Cardiac muscle cell (in vitro differentiated cells and primary cell): ENCODE results near the gene F11R. TPM values are rescaled to one million over a fixed set of nuclear protein-coding genes. Genes with fewer than 3 reads are reported as not detected.
"Not testable (repeated sequence)": the region's sequence is repeated elsewhere in the genome, so short reads cannot be mapped to it uniquely, and the experiment has no call there.

ENCODE experiments used
- DNase-seq, 2 donors: peaks; one replicate each; pipeline versions ENCODE4 v3.0.0 to v3.0.0-alpha.2; 2010 to 2017; ENCODE audit warnings: low read depth in 1 of 2, low spot score in 1 of 2
- H3K27ac ChIP-seq: fragments of 200-600 bp; sonication (generic); 2 replicates; pipeline ENCODE4 v1.5.1; 2016
- H3K27me3 ChIP-seq: fragments of 200-600 bp; sonication (generic); 2 replicates; pipeline ENCODE4 v1.6.0; 2016; ENCODE audit warnings: control low read depth
- H3K36me3 ChIP-seq: fragments of 200-600 bp; sonication (generic); 2 replicates; pipeline ENCODE4 v1.5.1; 2016; ENCODE audit warnings: control low read depth
- H3K4me1 ChIP-seq: fragments of 200-600 bp; sonication (generic); 2 replicates; pipeline ENCODE4 v1.8.1; 2017; ENCODE audit warnings: low read depth, mild to moderate bottlenecking, mixed run types
- H3K4me3 ChIP-seq: fragments of 200-600 bp; sonication (generic); 2 replicates; pipeline ENCODE4 v1.5.1; 2016; ENCODE audit warnings: mild to moderate bottlenecking
- H3K9me3 ChIP-seq: fragments of 200-600 bp; sonication (generic); 2 replicates; pipeline ENCODE4 v1.5.1; 2017; ENCODE audit warnings: low read depth, mild to moderate bottlenecking, control low read depth
- CTCF ChIP-seq: IDR thresholded peaks from 2 replicates; pipeline ENCODE4 v1.5.1; 2012; ENCODE audit warnings: low read depth, mild to moderate bottlenecking, low read length
- polyA plus RNA-seq: library from polyadenylated mRNA; unstranded; fragments of >200 nt; fragmentation: Nextera tagmentation; extraction: Ambion mirVana; gene quantifications from 2 replicates; pipeline ENCODE4 v1.2.1, GENCODE V29; 2016
- total RNA-seq: library from RNA; depleted of rRNA; stranded (reverse); fragments of >200 nt; gene quantifications from 2 replicates; pipeline ENCODE4 v1.2.3, GENCODE V29; 2016

Gene F11R
- total and polyA plus RNA-seq, 2 experiments from 2014 or later, result 90.1 to 93.7 TPM

DNA sequence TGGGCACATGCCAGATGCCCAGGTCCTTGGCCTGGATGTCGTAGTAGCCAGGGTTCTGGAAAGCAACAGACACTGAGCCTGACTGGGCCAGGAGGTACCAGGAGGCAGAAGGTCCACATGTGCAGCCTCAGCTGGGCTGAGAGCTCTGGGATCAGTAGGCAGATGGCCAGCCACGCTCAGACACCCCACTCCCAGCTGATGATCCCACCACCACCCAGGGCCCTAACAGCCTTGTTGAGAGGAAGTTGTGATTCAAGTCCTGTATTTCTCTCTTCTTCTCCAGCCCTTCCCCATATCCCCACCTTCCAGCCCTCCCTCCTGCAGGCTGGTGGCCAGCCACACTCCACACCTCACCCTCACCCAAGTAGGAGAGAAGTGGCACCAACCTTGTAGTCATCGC, 70.3 kb downstream of the F11R start:
- DNase-seq, result no peak
- no peaks in the 10 kb centered on the region for H3K36me3 ChIP-seq
- no peak overlapping the region for H3K27ac ChIP-seq
- peaks cover 10% of the 10 kb centered on the region for H3K27me3 ChIP-seq
- H3K4me3 ChIP-seq, result no peak overlapping the region
- no peaks in the 10 kb centered on the region for H3K9me3 ChIP-seq
- no peaks in the 10 kb centered on the region for H3K4me1 ChIP-seq
- no peak for TF ChIP-seq CTCF

DNA sequence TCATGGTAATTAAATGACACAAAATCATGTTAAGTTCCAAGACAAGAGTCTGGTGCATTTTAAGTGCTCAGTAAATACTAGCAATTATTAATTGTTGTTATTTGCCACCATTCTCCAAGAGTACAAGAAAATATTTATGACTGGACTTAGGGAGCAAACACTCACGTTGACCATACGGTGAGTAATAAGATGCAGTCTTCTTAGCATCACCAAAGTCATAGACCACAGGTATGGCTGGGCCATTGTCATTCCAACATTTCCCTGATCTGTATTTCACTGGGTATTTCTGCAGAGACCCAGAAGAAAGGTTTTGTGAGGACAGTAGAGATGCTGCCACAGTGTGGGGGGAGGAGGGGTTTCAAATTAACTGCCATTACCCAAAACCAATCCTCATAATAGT, 71.1 kb downstream of the F11R start:
- DNase-seq, result no peak
- H3K4me3 ChIP-seq, result no peak overlapping the region
- no peak for TF ChIP-seq CTCF

DNA sequence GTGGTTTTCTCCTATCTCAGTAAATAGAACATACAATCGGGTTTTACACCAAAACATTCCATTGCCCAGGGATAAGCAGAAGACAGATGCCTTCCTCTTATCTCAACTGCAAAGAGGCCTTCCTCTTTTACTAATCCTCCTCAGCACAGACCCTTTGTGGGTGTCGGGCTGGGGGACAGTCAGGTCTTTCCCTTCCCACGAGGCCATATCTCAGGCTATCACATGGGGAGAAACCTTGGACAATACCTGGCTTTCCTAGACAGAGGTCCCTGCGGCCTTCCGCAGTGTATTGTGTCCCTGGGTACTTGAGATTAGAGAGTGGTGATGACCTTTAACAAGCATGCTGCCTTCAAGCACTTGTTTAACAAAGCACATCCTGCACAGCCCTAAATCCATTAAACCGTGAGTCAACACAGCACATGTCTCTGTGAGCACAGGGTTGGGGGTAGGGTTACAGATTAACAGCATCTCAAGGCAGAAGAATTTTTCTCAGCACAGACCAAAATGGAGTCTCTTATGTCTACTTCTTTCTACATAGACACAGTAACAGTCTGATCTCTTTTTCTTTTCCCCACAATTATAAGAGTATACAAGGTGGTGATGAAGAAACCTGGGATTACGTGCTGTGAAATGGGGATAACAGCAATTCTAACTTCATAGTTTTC, 71.6 kb downstream of the F11R start:
- not testable (repeated sequence) for H3K9me3 ChIP-seq, DNase-seq, H3K4me1 ChIP-seq, H3K27ac ChIP-seq, H3K36me3 ChIP-seq, H3K4me3 ChIP-seq
- H3K27me3 ChIP-seq, result peaks cover 17% of the 10 kb centered on the region

More for the DNA sequence above, 71.1 kb downstream of the F11R start:
- Histone ChIP-seq H3K9me3 (no peaks in the 10 kb centered on the region), H3K36me3 (no peaks in the 10 kb centered on the region), H3K27ac (no peak overlapping the region), H3K27me3 (peaks cover 16% of the 10 kb centered on the region), H3K4me1 (no peaks in the 10 kb centered on the region)

DNA sequence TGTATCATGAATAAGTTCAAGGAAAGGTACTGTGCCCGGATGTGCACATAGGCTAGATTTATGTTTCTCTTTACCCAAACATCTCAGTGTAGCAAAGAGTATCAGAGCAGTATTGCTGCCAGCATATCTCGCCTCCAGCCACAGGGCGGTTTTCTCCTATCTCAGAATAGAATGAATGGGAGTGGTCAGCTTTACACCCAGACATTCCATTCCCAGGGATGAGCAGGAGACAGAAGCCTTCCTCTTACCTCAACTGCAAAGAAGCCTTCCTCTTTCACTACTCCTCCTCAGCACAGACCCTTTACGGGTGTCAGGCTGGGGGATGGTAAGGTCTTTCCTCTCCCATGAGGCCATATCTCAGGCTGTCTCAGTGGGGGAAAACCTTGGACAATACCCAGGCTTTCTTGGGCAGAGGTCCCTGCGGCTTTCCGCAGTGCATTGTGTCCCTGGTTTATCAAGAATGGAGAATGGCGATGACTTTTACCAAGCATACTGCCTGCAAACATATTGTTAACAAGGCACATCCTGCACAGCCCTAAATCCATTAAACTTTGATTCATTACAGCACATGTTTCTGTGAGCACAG, 73.7 kb downstream of the F11R start:
- not testable (repeated sequence) for H3K4me3 ChIP-seq, H3K9me3 ChIP-seq, H3K27ac ChIP-seq, H3K27me3 ChIP-seq, H3K36me3 ChIP-seq, H3K4me1 ChIP-seq
- peak in 1 of 2 donors; percentile 88 for DNase-seq

DNA sequence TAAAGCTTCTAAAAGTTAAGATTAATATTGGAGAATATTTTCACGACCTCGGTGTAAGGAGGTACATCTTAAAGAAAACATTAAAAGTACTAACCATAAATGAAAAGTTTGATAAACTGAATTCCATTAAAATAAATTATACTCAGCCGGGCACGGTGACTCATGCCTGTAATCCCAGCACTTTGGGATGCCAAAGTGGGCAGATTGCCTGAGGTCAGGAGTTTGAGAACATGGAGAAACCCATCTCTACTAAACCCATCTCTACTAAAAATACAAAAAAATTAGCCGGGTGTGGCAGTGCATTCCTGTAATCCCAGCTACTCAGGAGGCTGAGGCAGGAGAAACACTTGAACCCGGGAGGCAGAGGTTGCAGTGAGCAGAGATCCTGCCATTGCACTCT, 75.1 kb downstream of the F11R start:
- not testable (repeated sequence) for H3K27me3 ChIP-seq, H3K27ac ChIP-seq, H3K4me3 ChIP-seq, H3K4me1 ChIP-seq, H3K9me3 ChIP-seq, H3K36me3 ChIP-seq
- peak in 1 of 2 donors; percentile 48 for DNase-seq

Other genes starting within 250 kb of the F11R start
- gene LY9, start 225.0 kb downstream of the F11R start, total RNA-seq, result not detected in 2 replicates
- gene LY9, start 225.0 kb downstream of the F11R start, polyA plus RNA-seq, result not detected in 2 replicates
- not detected in 2 replicates for gene CD244, start 158.3 kb downstream of the F11R start, total RNA-seq
- 0.11 TPM in 1 of 2 replicates, not detected in the other for gene CD244, start 158.3 kb downstream of the F11R start, polyA plus RNA-seq
- gene ITLN1, start 136.0 kb downstream of the F11R start, total RNA-seq, result 0.21 TPM in 1 of 2 replicates, not detected in the other
- gene ITLN1, start 136.0 kb downstream of the F11R start, polyA plus RNA-seq, result 0.34 TPM in 1 of 2 replicates, not detected in the other
- not detected in 2 replicates for gene ITLN2, start 66.3 kb downstream of the F11R start, total RNA-seq
- not detected in 2 replicates for gene ITLN2, start 66.3 kb downstream of the F11R start, polyA plus RNA-seq
- gene TSTD1, start 17.8 kb upstream of the F11R start, total RNA-seq, result 262 and 347 TPM in 2 replicates
- gene TSTD1, start 17.8 kb upstream of the F11R start, polyA plus RNA-seq, result 393 and 448 TPM in 2 replicates
- 110 and 127 TPM in 2 replicates for gene USF1, start 24.8 kb upstream of the F11R start, total RNA-seq
- gene USF1, start 24.8 kb upstream of the F11R start, polyA plus RNA-seq, result 33.7 and 45.5 TPM in 2 replicates
- not detected in 2 replicates for gene ARHGAP30, start 48.7 kb upstream of the F11R start, total RNA-seq
- 1.8 and 1.9 TPM in 2 replicates for gene ARHGAP30, start 48.7 kb upstream of the F11R start, polyA plus RNA-seq
- not detected in 2 replicates for gene NECTIN4, start 68.4 kb upstream of the F11R start, total RNA-seq
- not detected in 2 replicates for gene NECTIN4, start 68.4 kb upstream of the F11R start, polyA plus RNA-seq
- gene KLHDC9, start 77.2 kb upstream of the F11R start, total RNA-seq, result 36.5 and 42.4 TPM in 2 replicates
- 41.2 and 48.7 TPM in 2 replicates for gene KLHDC9, start 77.2 kb upstream of the F11R start, polyA plus RNA-seq
- gene PFDN2, start 96.9 kb upstream of the F11R start, total RNA-seq, result 85.4 and 137 TPM in 2 replicates
- gene PFDN2, start 96.9 kb upstream of the F11R start, polyA plus RNA-seq, result 103 and 121 TPM in 2 replicates
- 60.7 and 65.9 TPM in 2 replicates for gene NIT1, start 97.0 kb upstream of the F11R start, total RNA-seq
- gene NIT1, start 97.0 kb upstream of the F11R start, polyA plus RNA-seq, result 64.6 and 92.6 TPM in 2 replicates
- gene DEDD, start 111.5 kb upstream of the F11R start, total RNA-seq, result 28.1 and 36.5 TPM in 2 replicates
- gene DEDD, start 111.5 kb upstream of the F11R start, polyA plus RNA-seq, result 30.8 and 35.5 TPM in 2 replicates
- gene UFC1, start 132.8 kb upstream of the F11R start, total RNA-seq, result 51.2 and 61.2 TPM in 2 replicates
- gene UFC1, start 132.8 kb upstream of the F11R start, polyA plus RNA-seq, result 122 and 124 TPM in 2 replicates
- gene USP21, start 138.3 kb upstream of the F11R start, total RNA-seq, result 18.7 and 19.6 TPM in 2 replicates
- 48.8 and 59.9 TPM in 2 replicates for gene USP21, start 138.3 kb upstream of the F11R start, polyA plus RNA-seq
- 35.4 and 53.8 TPM in 2 replicates for gene PPOX, start 145.3 kb upstream of the F11R start, total RNA-seq
- 67.0 and 67.1 TPM in 2 replicates for gene PPOX, start 145.3 kb upstream of the F11R start, polyA plus RNA-seq
- 31.3 and 36.9 TPM in 2 replicates for gene B4GALT3, start 156.4 kb upstream of the F11R start, total RNA-seq
- 44.7 and 54.7 TPM in 2 replicates for gene B4GALT3, start 156.4 kb upstream of the F11R start, polyA plus RNA-seq
- 0.88 and 4.0 TPM in 2 replicates for gene ADAMTS4, start 177.9 kb upstream of the F11R start, total RNA-seq
- gene ADAMTS4, start 177.9 kb upstream of the F11R start, polyA plus RNA-seq, result 1.9 and 3.5 TPM in 2 replicates
- 183 and 204 TPM in 2 replicates for gene NDUFS2, start 181.2 kb upstream of the F11R start, total RNA-seq
- 346 and 367 TPM in 2 replicates for gene NDUFS2, start 181.2 kb upstream of the F11R start, polyA plus RNA-seq
- gene FCER1G, start 194.1 kb upstream of the F11R start, total RNA-seq, result not detected in 2 replicates
- gene FCER1G, start 194.1 kb upstream of the F11R start, polyA plus RNA-seq, result 0.50 TPM in 1 of 2 replicates, not detected in the other
- gene APOA2, start 202.5 kb upstream of the F11R start, total RNA-seq, result 1.0 TPM in 1 of 2 replicates, not detected in the other
- 3.1 TPM in 1 of 2 replicates, not detected in the other for gene APOA2, start 202.5 kb upstream of the F11R start, polyA plus RNA-seq
- 12.5 and 21.6 TPM in 2 replicates for gene TOMM40L, start 204.9 kb upstream of the F11R start, total RNA-seq
- gene TOMM40L, start 204.9 kb upstream of the F11R start, polyA plus RNA-seq, result 12.6 and 13.6 TPM in 2 replicates
- 0.33 TPM in 1 of 2 replicates, not detected in the other for gene NR1I3, start 217.1 kb upstream of the F11R start, total RNA-seq
- gene NR1I3, start 217.1 kb upstream of the F11R start, polyA plus RNA-seq, result not detected in 2 replicates
- 0.14 and 0.21 TPM in 2 replicates for gene PCP4L1, start 237.6 kb upstream of the F11R start, total RNA-seq
- gene PCP4L1, start 237.6 kb upstream of the F11R start, polyA plus RNA-seq, result not detected in 2 replicates